ENCODE results near the gene OR5A1.

The OR5A1 gene

DNA sequence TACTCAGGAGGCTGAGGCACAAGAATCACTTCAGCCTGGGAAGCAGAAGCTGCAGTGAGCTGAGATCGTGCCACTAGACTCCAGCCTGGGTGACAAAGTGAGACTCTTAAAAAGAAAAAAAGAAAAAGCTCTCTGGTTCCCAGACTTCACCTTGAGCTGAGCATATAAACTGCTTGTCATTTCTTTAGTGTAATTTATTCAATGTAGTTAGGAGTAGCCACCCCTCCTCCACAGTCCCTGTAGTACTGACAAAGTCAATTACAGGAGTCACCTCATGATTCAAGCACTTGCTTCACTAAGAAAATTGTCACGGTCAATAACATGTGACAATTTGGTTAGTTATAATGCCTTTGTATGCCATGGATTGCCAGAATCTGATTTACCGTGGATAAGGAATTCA lies 44.1 kb downstream of the OR5A1 start:
- DNase-seq, result no peak
